Pancreas (tissue), 10 donors: ENCODE results near the gene NCL. TPM values are rescaled to one million over a fixed set of nuclear protein-coding genes. Genes with fewer than 3 reads are reported as not detected.

Experiments used
- ATAC-seq, 4 donors: fragments of 200-7000 bp; cut with Tn5 transposase; one replicate each; pipeline versions ENCODE4 v1.8.0 to v1.9.1; 2020; ENCODE audit warnings: mild to moderate bottlenecking in 4 of 4, moderate library complexity in 4 of 4
- DNase-seq, 6 donors: peaks; one replicate each; pipeline ENCODE4 v3.0.0-alpha.2; 2020
- FAIRE-seq: peaks from 2 replicates; lab custom pipeline; 2012; peaks lifted over from hg19 to GRCh38; lab: Jason Lieb, UNC
- H3K27ac ChIP-seq, 4 donors: fragments of 200-600 bp; sonication (generic); 1 replicate in 3 of 4; 2 replicates in 1 of 4; pipeline versions ENCODE4 v1.5.0 to v1.8.0; 2020
- H3K27me3 ChIP-seq, 4 donors: fragments of 200-600 bp; one replicate each; pipeline ENCODE4 v1.8.0; 2021
- H3K36me3 ChIP-seq, 3 donors: fragments of 200-600 bp; sonication (generic) in 1 of 3; one replicate each; pipeline versions ENCODE4 v1.5.0 to v1.8.0; 2020 to 2021
- H3K4me1 ChIP-seq, 3 donors: fragments of 200-600 bp; one replicate each; pipeline ENCODE4 v1.8.0; 2021
- H3K4me3 ChIP-seq, 4 donors: fragments of 200-600 bp; sonication (generic) in 2 of 4; one replicate each; pipeline versions ENCODE4 v1.5.0 to v1.8.0; 2020 to 2021
- H3K9me3 ChIP-seq, 4 donors: fragments of 200-600 bp; one replicate each; pipeline ENCODE4 v1.8.0; 2021
- CTCF ChIP-seq, 4 donors: fragments of 200-600 bp; sonication (generic) in 3 of 4; IDR thresholded peaks; one replicate each; pipeline versions ENCODE4 v1.5.0 to v1.8.0; 2021; ENCODE audit warnings: antibody characterized with exemption in 4 of 4
- WGBS, 2 donors: extraction: QIAGEN DNeasy Blood & Tissue Kit; methylation state at CpG; one replicate each; pipeline ENCODE4 v1.1.7; 2013; 5-methylcytosine and 5-hydroxymethylcytosine counted together
- intact Hi-C, 3 donors: fragments of 100-400 bp; cut with DNase I; formaldehyde crosslinking; loops; one replicate each; pipeline versions ENCODE4 v1.11.1 to v1.14.2; 2022
- polyA plus RNA-seq, 2 donors: library from polyadenylated mRNA; stranded (reverse); fragments of 200-250 nt; gene quantifications; one replicate each; pipeline ENCODE4 v1.2.3, GENCODE V29; 2013
- total RNA-seq, 6 donors: library from RNA; stranded (reverse); fragmentation: NEBNext Ultra II Directional in 4 of 6; extraction: Animal tissue kit (Norgen Biotek cat#: 25700) in 4 of 6; gene quantifications; one replicate each; pipeline versions ENCODE4 v1.2.1 to v1.2.4, GENCODE V29; 2021 to 2023
- donor health status: healthy with polysubstance abuse.
- donor health status: DM: no; HTN: no; CAD: no; lungs with moderate emphysema.
- donor health status: DM: no; HTN: no; CAD: no.
- donor health status: control.
- donor health status: control.
- donor health status: Bipolar disorder and iron deficiency.
- donor health status: DM: yes; HTN: yes; CAD: no.
- donor health status: DM: no; HTN: no; CAD: no.
- donor health status: DM: no; HTN: no; CAD: no.
- donor health status: DM: yes; HTN: yes; CAD: no.

The NCL gene
- total and polyA plus RNA-seq, 8 donors, result 69.9 to 364 (median 216) TPM

DNA sequence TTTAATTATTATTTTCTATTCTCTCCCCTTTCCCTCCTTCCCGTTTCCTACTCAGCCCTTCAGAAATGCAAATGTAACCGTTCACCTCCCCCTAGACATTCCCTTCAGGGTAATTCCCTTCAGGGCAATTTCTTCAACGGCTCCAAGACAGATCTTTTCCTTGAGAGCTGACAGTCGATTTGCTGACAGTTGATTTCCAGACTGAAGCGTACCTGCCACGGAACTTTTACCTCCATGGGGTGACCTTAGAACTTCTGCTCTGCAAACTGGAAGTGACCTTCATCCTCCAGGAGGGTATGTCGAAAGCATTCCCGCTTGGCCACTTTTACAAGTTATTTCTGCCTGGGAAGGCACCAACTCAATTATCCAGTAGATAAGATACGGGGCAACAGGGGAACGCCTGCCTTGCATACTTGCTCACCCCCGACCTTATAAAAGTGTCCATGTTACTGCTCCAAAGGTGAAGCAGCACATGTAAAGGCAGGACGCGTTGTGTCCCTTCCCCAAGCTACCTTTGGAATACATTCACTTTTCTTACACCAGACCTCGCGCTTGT, 50.3 kb downstream of the NCL start:
- H3K4me1 ChIP-seq, result peaks cover 0 to 5% (median 4%) of the 10 kb centered on the region in 3 donors
- ATAC-seq (no peak), DNase-seq (no peak), FAIRE-seq (no peak)
- H3K27me3 ChIP-seq, result no peaks in the 10 kb centered on the region
- no peaks in the 10 kb centered on the region for H3K36me3 ChIP-seq
- peak overlapping the region in 1 of 4 donors; percentile 6 for H3K27ac ChIP-seq
- TF ChIP-seq CTCF (IDR thresholded peaks at IDR 0.05), result no peak
- H3K9me3 ChIP-seq, result no peaks in the 10 kb centered on the region
- 40 to 43% methylated on average over 15 of the region's 15 CpGs for WGBS, 2 donors
- intact Hi-C loops, result loop anchor here in 2 of 3 donors (5.0 to 10.0 kb wide), 3 partner anchors 122 to 189 kb away; no protein-coding TSS in a partner anchor
- peak overlapping the region in 1 of 4 donors; percentile 1 for H3K4me3 ChIP-seq

GRCh38 chr2:231413456-231413855, 50.8 kb downstream of the NCL start:
- no peak for DNase-seq
- 88 to 91% methylated on average over 6 of the region's 6 CpGs for WGBS, 2 donors
- FAIRE-seq, result no peak
- Histone ChIP-seq H3K4me1 (peaks cover 0 to 7% (median 5%) of the 10 kb centered on the region in 3 donors), H3K9me3 (no peaks in the 10 kb centered on the region), H3K36me3 (no peaks in the 10 kb centered on the region), H3K27ac (peak overlapping the region in 1 of 4 donors; percentile 89), H3K27me3 (no peaks in the 10 kb centered on the region), H3K4me3 (peak overlapping the region in 1 of 4 donors; percentile 1)
- ATAC-seq, result no peak
- TF ChIP-seq CTCF (IDR thresholded peaks at IDR 0.05), result no peak
- intact Hi-C loops, result loop anchor here in 2 of 3 donors (5.0 to 10.0 kb wide), 3 partner anchors 121 to 189 kb away; no protein-coding TSS in a partner anchor

DNA sequence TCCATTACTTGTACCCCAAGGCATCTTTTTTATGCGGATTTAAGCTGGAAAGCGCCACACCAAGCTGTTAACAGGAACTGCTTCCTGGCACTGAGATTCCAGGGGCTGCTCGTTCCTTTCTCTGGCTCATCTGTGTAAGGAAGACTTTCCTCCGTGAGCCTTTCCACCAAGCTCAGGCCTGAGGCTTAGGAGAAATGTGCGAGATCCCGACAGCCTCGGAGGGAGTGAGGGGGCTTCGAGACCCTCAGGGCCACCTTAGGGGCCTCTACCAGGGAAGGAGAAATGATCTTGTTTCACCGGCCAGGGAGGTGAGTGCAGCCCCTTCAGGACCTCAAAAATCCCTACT, 51.7 kb downstream of the NCL start:
- Histone ChIP-seq H3K27me3 (no peaks in the 10 kb centered on the region), H3K4me1 (peaks cover 0 to 13% (median 9%) of the 10 kb centered on the region in 3 donors), H3K4me3 (peak overlapping the region in 3 of 4 donors; percentile 39 to 67 (median 43)), H3K36me3 (no peaks in the 10 kb centered on the region), H3K9me3 (no peaks in the 10 kb centered on the region), H3K27ac (peak overlapping the region; percentile 62 to 94 (median 87))
- ATAC-seq (peak in 2 of 4 donors; percentile 1 to 3), FAIRE-seq (no peak), DNase-seq (no peak)
- TF ChIP-seq CTCF (IDR thresholded peaks at IDR 0.05), result no peak
- intact Hi-C loops, result loop anchor here in 2 of 3 donors (5.0 to 10.0 kb wide), 3 partner anchors 120 to 188 kb away; no protein-coding TSS in a partner anchor
- WGBS, 2 donors, result 29 to 36% methylated on average over 9 of the region's 9 CpGs

GRCh38 chr2:231411831-231412617, 52.3 kb downstream of the NCL start:
- FAIRE-seq (no peak), ATAC-seq (peak; percentile 94 to 98 (median 96)), DNase-seq (peak; percentile 83 to 97 (median 92))
- Histone ChIP-seq H3K36me3 (no peaks in the 10 kb centered on the region), H3K27me3 (no peaks in the 10 kb centered on the region), H3K4me3 (peak overlapping the region; percentile 33 to 67 (median 41)), H3K4me1 (peaks cover 0 to 19% (median 9%) of the 10 kb centered on the region in 3 donors), H3K27ac (peak overlapping the region; percentile 62 to 94 (median 87)), H3K9me3 (no peaks in the 10 kb centered on the region)
- intact Hi-C loops, result loop anchor here in 2 of 3 donors (5.0 to 10.0 kb wide), 3 partner anchors 120 to 187 kb away; no protein-coding TSS in a partner anchor
- WGBS, 2 donors, result 1% methylated on average over 64 to 66 of the region's 67 CpGs
- TF ChIP-seq CTCF (IDR thresholded peaks at IDR 0.05), result peak; percentile 81 to 92 (median 86)
